Mesenchymal stem cell (in vitro differentiated cells and primary cell): Measurements from ENCODE around the gene EBLN2.

Experiments
- DNase-seq: peaks from one replicate; pipeline ENCODE4 v3.0.0-alpha.2; 2013
- H2AFZ ChIP-seq: one replicate; pipeline ENCODE4 v1.6.1; 2013; ENCODE audit warnings: low read depth, mild to moderate bottlenecking, control low read depth, inconsistent platforms, low read length, moderate library complexity
- H2AK5ac ChIP-seq: 2 replicates; pipeline ENCODE4 v1.6.1; 2013; ENCODE audit warnings: low read length, moderate library complexity, mild to moderate bottlenecking, inconsistent platforms; ENCODE audit not compliant: severe bottlenecking
- H2BK120ac ChIP-seq: one replicate; pipeline ENCODE4 v1.6.1; 2013; ENCODE audit warnings: low read depth, mild to moderate bottlenecking, inconsistent platforms, low read length, moderate library complexity
- H2BK12ac ChIP-seq, 2 experiments: one replicate each; pipeline ENCODE4 v1.6.1; 2013; ENCODE audit warnings: inconsistent platforms in 2 of 2, low read length in 2 of 2, mild to moderate bottlenecking in 2 of 2, moderate library complexity in 2 of 2, control low read depth in 1 of 2
- H2BK15ac ChIP-seq: one replicate; pipeline ENCODE4 v1.6.1; 2013; ENCODE audit warnings: mild to moderate bottlenecking, low read depth, inconsistent platforms; ENCODE audit not compliant: poor library complexity, severe bottlenecking
- H2BK5ac ChIP-seq: 2 replicates; pipeline ENCODE4 v1.6.1; 2013; ENCODE audit warnings: low read depth, mild to moderate bottlenecking, low read length, control low read depth, inconsistent platforms; ENCODE audit not compliant: poor library complexity, severe bottlenecking
- H3K14ac ChIP-seq, 2 experiments: one replicate each; pipeline ENCODE4 v1.6.1; 2013; ENCODE audit warnings: inconsistent platforms in 2 of 2, low read length in 2 of 2, control low read depth in 1 of 2, mild to moderate bottlenecking in 1 of 2, moderate library complexity in 1 of 2
- H3K18ac ChIP-seq, 2 experiments: one replicate each; pipeline ENCODE4 v1.6.1; 2013; ENCODE audit warnings: inconsistent platforms in 2 of 2, low read length in 2 of 2, control low read depth in 1 of 2, low read depth in 1 of 2, mild to moderate bottlenecking in 1 of 2
- H3K23ac ChIP-seq, 2 experiments: one replicate each; pipeline ENCODE4 v1.6.1; 2013; ENCODE audit warnings: inconsistent platforms in 2 of 2, low read length in 2 of 2, mild to moderate bottlenecking in 2 of 2, moderate library complexity in 2 of 2, control low read depth in 1 of 2
- H3K27ac ChIP-seq: 2 replicates; pipeline ENCODE4 v1.5.1; 2013; ENCODE audit warnings: mild to moderate bottlenecking, moderate library complexity, low read length, control low read depth, inconsistent platforms; ENCODE audit not compliant: poor library complexity, severe bottlenecking
- H3K27me3 ChIP-seq, 2 experiments: 2 replicates each; pipeline versions ENCODE4 v1.6.1 to v1.7.0; 2013; ENCODE audit warnings: low read length in 2 of 2, mild to moderate bottlenecking in 2 of 2, moderate library complexity in 2 of 2, control low read depth in 1 of 2, inconsistent platforms in 1 of 2; ENCODE audit not compliant: control insufficient read depth in 1 of 2, insufficient read depth in 1 of 2
- H3K36me3 ChIP-seq, 2 experiments: 2 replicates each; pipeline versions ENCODE4 v1.6.1 to v1.7.0; 2013; ENCODE audit warnings: low read length in 2 of 2, control low read depth in 1 of 2, inconsistent platforms in 1 of 2, low read depth in 1 of 2, mild to moderate bottlenecking in 1 of 2; ENCODE audit not compliant: insufficient read depth in 2 of 2, control insufficient read depth in 1 of 2
- H3K4ac ChIP-seq, 2 experiments: one replicate each; pipeline ENCODE4 v1.6.1; 2013; ENCODE audit warnings: inconsistent platforms in 2 of 2, low read length in 2 of 2, mild to moderate bottlenecking in 2 of 2, moderate library complexity in 2 of 2, control low read depth in 1 of 2, low read depth in 1 of 2
- H3K4me1 ChIP-seq: 2 replicates; pipeline ENCODE4 v1.6.1; 2013; ENCODE audit warnings: low read depth, low read length, control low read depth; ENCODE audit not compliant: control insufficient read depth, insufficient read depth
- H3K4me2 ChIP-seq: 2 replicates; pipeline ENCODE4 v1.6.1; 2013; ENCODE audit warnings: low read length, mild to moderate bottlenecking, inconsistent platforms; ENCODE audit not compliant: poor library complexity, severe bottlenecking
- H3K4me3 ChIP-seq, 2 experiments: 2 replicates each; pipeline versions ENCODE4 v1.5.1 to v1.7.0; 2013; ENCODE audit warnings: low read length in 2 of 2, mild to moderate bottlenecking in 2 of 2, control low read depth in 1 of 2, low read depth in 1 of 2; ENCODE audit not compliant: insufficient read depth in 1 of 2
- H3K79me1 ChIP-seq: replicated peaks from 2 replicates; pipeline ENCODE4 v1.6.1; 2013; ENCODE audit warnings: mild to moderate bottlenecking, control low read depth, low read length, inconsistent platforms; ENCODE audit not compliant: poor library complexity, severe bottlenecking
- H3K9ac ChIP-seq: 2 replicates; pipeline ENCODE4 v1.7.0; 2013; ENCODE audit warnings: mild to moderate bottlenecking, low read length, moderate library complexity
- H3K9me3 ChIP-seq: 2 replicates; pipeline ENCODE4 v1.7.0; 2013; ENCODE audit warnings: mild to moderate bottlenecking, low read length; ENCODE audit not compliant: control insufficient read depth
- H4K8ac ChIP-seq: one replicate; pipeline ENCODE4 v1.6.1; 2013; ENCODE audit warnings: inconsistent platforms, mild to moderate bottlenecking, low read length, moderate library complexity
- H4K91ac ChIP-seq: one replicate; pipeline ENCODE4 v1.6.1; 2013; ENCODE audit warnings: mild to moderate bottlenecking, low read length, inconsistent platforms
- WGBS: methylation state at CpG from one replicate; pipeline ENCODE4 v1.1.7; 2013; ENCODE audit warnings: mixed read lengths; 5-methylcytosine and 5-hydroxymethylcytosine counted together

Gene EBLN2

DNA sequence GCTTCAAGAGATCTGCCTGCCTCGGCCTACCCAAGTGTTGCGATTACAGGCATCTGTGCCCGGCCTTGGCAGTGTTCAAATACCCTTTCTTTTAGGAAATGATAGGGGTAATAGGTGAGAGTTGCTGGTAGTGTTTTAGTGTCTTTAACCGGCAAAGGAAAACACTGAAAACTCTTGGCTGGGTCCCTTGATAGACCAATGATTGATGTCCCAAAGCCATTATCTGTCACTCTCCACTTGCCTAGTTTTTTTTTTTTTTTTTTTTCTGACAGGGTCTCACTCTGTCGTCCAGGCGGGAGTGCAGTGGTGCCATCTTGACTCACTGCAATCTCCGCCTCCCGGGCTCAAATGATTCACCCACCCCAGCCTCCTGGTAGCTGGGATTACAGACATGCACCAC is 19.7 kb downstream of the EBLN2 start:
- H3K4ac ChIP-seq, result no peak overlapping the region

DNA sequence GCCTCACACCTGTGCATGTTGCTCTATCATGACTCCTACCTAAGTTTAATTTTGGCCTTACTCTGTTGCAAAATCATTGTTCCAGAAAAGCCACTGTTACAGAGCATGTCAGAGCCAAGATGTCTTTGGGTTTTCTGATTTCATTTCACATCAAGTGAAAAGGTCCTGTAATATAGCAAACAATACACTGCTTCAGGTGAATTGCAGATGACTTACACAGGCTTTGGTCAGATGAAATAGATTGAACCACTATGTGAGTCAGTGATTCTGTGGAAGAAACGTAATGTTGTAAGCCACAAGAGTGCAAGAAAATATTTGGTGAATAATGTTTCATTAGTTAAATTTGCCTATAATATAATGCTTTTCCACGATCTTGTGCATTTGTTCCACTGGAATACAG is 22.7 kb downstream of the EBLN2 start:
- Histone ChIP-seq H3K36me3 (no peaks in the 10 kb centered on the region), H2BK15ac (no peak overlapping the region), H2BK5ac (no peak overlapping the region), H3K27me3 (peaks cover 0 to 3% of the 10 kb centered on the region in 2 experiments), H2BK12ac (no peak overlapping the region), H4K8ac (no peak overlapping the region), H3K4me1 (no peaks in the 10 kb centered on the region), H2BK120ac (no peak overlapping the region), H4K91ac (no peak overlapping the region), H3K27ac (no peak overlapping the region), H3K4ac (no peak overlapping the region), H3K4me2 (no peak overlapping the region), H3K9ac (no peak overlapping the region), H3K9me3 (no peaks in the 10 kb centered on the region), H3K79me1 (no peaks in the 10 kb centered on the region), H3K14ac (no peak overlapping the region), H3K18ac (no peak overlapping the region), H2AK5ac (no peak overlapping the region), H2AFZ (no peak overlapping the region), H3K4me3 (no peak overlapping the region), H3K23ac (no peak overlapping the region)
- no peak for DNase-seq
- 86% methylated on average over 1 of the region's 2 CpGs for WGBS

More for the DNA sequence above, 19.7 kb downstream of the EBLN2 start:
- H3K9me3 ChIP-seq, result no peaks in the 10 kb centered on the region
- H3K27ac ChIP-seq, result no peak overlapping the region
- no peak overlapping the region for H3K9ac ChIP-seq
- no peak overlapping the region for H3K23ac ChIP-seq
- no peaks in the 10 kb centered on the region for H3K4me1 ChIP-seq
- no peaks in the 10 kb centered on the region for H3K36me3 ChIP-seq
- no peak overlapping the region for H3K4me2 ChIP-seq
- no peak overlapping the region for H2BK15ac ChIP-seq
- no peak overlapping the region for H2BK5ac ChIP-seq
- no peak overlapping the region for H2BK120ac ChIP-seq
- H2AK5ac ChIP-seq, result no peak overlapping the region
- DNase-seq, result no peak
- H4K91ac ChIP-seq, result no peak overlapping the region
- H3K4me3 ChIP-seq, result no peak overlapping the region
- H4K8ac ChIP-seq, result no peak overlapping the region
- H3K27me3 ChIP-seq, result no peaks in the 10 kb centered on the region
- H3K14ac ChIP-seq, result no peak overlapping the region
- no peaks in the 10 kb centered on the region for H3K79me1 ChIP-seq
- H2AFZ ChIP-seq, result no peak overlapping the region
- 99% methylated on average over 4 of the region's 8 CpGs for WGBS
- no peak overlapping the region for H3K18ac ChIP-seq
- no peak overlapping the region for H2BK12ac ChIP-seq

GRCh38 chr3:73086071-73086494 is 24.6 kb downstream of the EBLN2 start:
- no peak overlapping the region for H3K18ac ChIP-seq
- no peak overlapping the region for H2AK5ac ChIP-seq
- H2BK5ac ChIP-seq, result no peak overlapping the region
- H3K27ac ChIP-seq, result no peak overlapping the region
- no peaks in the 10 kb centered on the region for H3K79me1 ChIP-seq
- WGBS, result 59% methylated on average over 4 of the region's 8 CpGs
- no peaks in the 10 kb centered on the region for H3K9me3 ChIP-seq
- no peak overlapping the region for H3K4me2 ChIP-seq
- no peak overlapping the region for H3K4ac ChIP-seq
- no peaks in the 10 kb centered on the region for H3K4me1 ChIP-seq
- H4K8ac ChIP-seq, result no peak overlapping the region
- H2BK120ac ChIP-seq, result no peak overlapping the region
- no peak overlapping the region for H2AFZ ChIP-seq
- H2BK12ac ChIP-seq, result no peak overlapping the region
- no peak overlapping the region for H3K14ac ChIP-seq
- H2BK15ac ChIP-seq, result no peak overlapping the region
- H3K27me3 ChIP-seq, result peaks cover 3 to 4% of the 10 kb centered on the region in 2 experiments
- H3K9ac ChIP-seq, result peak overlapping the region; percentile 53
- H4K91ac ChIP-seq, result no peak overlapping the region
- no peak overlapping the region for H3K23ac ChIP-seq
- H3K36me3 ChIP-seq, result no peaks in the 10 kb centered on the region
- no peak overlapping the region for H3K4me3 ChIP-seq
- DNase-seq, result peak; percentile 44

DNA sequence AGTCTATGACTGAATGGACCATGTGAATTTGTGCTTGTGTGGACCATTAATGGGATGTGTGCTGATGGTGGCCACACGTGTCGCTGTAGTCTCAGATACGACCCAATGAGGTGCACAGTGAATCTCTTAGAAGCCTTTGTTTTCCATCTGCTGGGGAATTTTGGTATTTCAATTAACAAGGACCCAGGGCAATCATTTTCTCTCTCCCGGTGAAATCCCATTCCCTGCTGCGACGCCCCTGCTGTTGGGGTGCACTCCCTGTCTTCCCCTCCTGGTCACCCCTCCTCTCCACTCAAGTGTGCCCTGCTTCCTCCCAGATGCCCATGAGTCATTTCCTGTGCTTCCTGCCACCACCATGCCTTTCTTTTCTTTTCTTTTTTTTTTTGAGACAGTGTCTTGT is 32.7 kb downstream of the EBLN2 start:
- DNase-seq, result peak; percentile 43
- Histone ChIP-seq H3K27ac (no peak overlapping the region), H4K91ac (no peak overlapping the region), H3K4me2 (no peak overlapping the region), H3K4me1 (peaks cover 5% of the 10 kb centered on the region), H2BK12ac (peak overlapping the region in 1 of 2 experiments; percentile 88), H3K27me3 (peaks cover 0 to 4% of the 10 kb centered on the region in 2 experiments), H3K14ac (no peak overlapping the region), H3K9ac (no peak overlapping the region), H2BK5ac (no peak overlapping the region), H3K9me3 (no peaks in the 10 kb centered on the region), H2BK120ac (no peak overlapping the region), H2AK5ac (no peak overlapping the region), H3K4ac (no peak overlapping the region), H4K8ac (peak overlapping the region; percentile 78), H3K79me1 (no peaks in the 10 kb centered on the region), H3K4me3 (no peak overlapping the region), H2AFZ (peak overlapping the region; percentile 63), H3K23ac (no peak overlapping the region), H3K18ac (peak overlapping the region in 1 of 2 experiments; percentile 84), H2BK15ac (no peak overlapping the region), H3K36me3 (no peaks in the 10 kb centered on the region)
- 81% methylated on average over 6 of the region's 6 CpGs for WGBS
